Measurements from ENCODE around the gene EPB42. TPM values are rescaled to one million over a fixed set of nuclear protein-coding genes. Genes with fewer than 3 reads are reported as not detected.
"Not testable (repeated sequence)": the region's sequence is repeated elsewhere in the genome, so short reads cannot be mapped to it uniquely, and the experiment has no call there.

The EPB42 gene
- total RNA-seq, 2 donors from 2014 or later: not detected

DNA sequence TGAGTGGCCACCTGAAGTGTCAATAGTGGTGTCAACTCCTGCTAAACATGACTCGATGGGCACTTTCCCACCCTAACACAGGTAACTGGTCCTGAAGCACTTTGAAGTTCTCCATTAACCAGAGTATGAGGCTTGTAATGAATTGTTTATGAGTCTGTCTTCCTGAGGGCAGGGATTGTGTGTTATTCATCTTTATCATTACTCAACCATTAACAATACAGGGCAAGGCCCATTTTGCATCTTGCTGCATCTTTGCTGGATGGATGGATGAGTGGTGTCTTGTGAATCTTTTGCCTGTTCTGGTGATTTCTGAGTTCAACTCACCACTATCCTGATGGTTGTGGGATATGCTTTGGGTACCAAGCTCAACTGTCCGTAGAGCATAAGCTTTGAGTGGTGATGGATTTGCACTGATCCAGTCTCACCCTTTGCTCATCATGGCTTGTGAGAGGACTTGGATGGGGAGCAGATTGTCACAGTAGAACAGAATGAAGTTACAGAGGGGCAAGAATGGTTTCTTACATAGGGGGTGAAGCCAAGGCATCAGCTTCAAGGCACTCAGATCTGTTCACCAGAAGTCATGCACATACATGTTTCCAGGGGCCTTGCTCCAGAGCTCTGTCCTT lies 22.3 kb upstream of the EPB42 start:
- intact Hi-C loops (cut with DNase I, micrococcal nuclease): no loop called here
- DNase-seq (no peak), ATAC-seq (no peak)

DNA sequence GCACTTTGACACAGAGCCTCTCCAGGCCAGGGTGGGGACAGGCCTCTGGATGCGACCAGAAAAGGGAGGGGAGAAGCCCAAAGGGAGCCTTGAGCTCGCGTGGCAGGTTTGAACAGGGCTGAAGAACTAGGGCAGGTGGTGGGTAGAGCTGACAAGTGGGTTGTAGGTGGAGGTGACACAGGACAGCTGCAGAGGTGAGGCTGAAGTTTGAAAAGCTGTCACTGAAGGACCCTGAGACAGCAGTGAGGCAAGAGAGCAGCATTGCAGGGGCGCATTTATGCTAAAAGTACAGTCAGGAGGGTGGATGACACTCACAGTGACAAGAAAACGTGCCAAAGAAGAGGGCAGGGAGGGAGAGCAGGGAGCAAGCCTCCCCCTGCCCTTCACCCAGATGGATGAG lies 21.8 kb upstream of the EPB42 start:
- ATAC-seq: no peak
- no peak for DNase-seq
- intact Hi-C loops (cut with DNase I, micrococcal nuclease): no loop called here

DNA sequence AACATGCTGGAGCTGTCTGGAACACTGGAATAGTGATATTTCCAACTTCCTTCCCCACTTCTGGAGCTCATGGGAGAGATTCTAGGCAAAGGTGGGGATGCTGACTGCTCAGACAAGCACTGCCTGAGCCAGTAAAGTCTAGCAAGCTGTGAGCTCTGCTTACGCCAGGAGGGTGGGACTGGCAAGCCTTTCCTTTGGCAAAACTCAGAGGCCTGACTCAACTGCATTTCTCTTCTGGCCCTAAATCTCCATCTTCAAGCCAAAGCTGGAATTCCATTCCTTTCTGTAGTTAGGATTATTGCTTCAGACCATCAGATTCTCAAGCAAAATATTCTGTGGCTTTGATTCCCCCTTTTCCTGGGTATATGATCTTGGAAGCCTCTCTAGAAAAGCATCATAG lies 20.3 kb upstream of the EPB42 start:
- ATAC-seq (no peak), DNase-seq (peak in 1 of 2 donors; percentile 34)
- intact Hi-C loops (cut with DNase I, micrococcal nuclease): no loop called here

DNA sequence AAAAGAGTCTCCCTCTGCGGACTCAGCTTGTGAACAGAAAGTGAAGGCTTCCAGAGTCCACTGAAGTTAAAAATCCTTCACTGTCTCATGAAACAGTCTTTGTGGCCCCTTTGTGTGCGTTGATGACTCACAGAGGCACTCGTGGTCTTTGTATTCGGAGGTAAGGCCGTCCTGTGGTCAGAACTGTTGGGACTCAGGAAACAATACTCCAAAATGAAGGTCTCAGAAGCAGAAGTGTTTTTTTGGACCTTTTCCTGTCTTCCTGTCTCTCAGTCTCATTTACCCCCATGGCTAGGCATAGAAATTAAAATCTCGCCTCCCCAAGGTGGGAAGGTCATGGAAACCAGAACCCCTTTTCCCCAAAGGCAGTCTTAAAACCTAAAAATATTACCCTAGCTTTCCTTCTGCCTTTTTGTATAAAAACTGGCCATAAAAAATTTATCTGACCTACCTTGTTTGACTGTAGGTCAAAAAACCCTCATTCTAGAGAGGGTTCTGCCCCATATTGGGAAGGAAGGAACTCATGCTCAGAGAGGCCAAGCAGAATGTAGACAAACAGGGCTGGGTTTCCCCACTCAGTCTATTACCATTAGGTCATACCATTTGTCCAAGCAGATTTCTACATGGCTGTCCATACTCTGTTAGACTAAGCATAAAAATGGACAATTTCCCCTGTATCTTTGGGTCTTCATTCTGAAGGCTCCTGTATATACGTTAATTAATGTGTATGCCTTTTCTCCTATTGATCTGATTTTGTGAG lies 19.1 kb upstream of the EPB42 start:
- DNase-seq: no peak
- no peak for ATAC-seq
- intact Hi-C loops (cut with DNase I, micrococcal nuclease): no loop called here

DNA sequence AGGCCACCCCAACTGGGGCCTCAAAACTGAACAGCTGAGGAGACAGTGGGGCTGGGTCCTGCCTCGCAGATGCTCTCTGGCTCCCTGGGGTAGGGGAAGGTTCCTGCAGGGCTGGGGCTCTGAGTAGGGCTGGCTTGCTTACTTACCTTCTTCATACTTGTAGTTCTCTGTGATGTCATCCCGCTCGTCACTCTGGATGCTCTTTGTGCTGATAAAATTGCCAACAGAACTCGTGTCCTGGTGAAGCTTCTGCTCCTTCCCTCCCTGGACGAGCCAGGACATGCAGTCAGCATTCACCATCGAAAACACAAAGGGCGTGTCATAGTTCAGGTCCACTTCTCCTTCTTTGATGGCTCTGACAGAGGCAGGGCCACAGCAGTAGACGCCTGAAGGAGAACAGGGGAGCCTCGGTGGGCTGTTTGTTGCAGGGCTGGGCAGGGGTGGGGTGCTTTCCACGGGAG lies 17.9 kb upstream of the EPB42 start:
- intact Hi-C loops (cut with DNase I, micrococcal nuclease): no loop called here
- ATAC-seq: no peak
- DNase-seq: no peak

DNA sequence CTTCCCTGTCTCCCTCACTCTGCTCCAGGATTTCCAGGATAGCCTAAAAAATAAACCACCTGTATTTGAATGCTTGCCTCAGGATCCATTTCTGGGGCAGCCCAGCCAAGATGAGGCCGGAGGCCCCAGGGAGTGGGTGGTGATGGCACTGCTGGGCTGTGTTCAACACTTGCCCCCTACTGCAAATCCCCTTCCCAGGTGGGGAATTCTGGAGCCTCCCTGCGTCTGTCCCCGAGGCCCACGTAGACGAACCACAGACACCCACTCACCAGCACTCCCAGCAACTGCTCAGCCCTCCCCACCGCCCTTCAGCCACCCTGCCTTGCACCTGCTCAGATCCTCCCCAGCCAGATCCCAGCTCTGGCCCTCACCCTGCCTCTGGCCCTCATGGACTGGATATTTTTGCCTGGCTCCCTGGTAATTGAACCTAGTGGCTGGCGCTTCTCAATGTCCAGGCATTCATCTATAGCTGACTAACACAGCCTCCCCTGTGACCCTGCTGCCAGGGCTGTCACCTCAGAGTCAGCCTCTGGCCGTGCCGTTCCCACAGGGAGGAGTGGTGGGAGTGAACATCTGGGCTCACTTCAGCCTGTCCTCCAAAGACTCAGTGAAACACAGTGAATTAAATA lies 17.1 kb upstream of the EPB42 start:
- intact Hi-C loops (cut with DNase I, micrococcal nuclease): no loop called here
- DNase-seq: no peak
- no peak for ATAC-seq

DNA sequence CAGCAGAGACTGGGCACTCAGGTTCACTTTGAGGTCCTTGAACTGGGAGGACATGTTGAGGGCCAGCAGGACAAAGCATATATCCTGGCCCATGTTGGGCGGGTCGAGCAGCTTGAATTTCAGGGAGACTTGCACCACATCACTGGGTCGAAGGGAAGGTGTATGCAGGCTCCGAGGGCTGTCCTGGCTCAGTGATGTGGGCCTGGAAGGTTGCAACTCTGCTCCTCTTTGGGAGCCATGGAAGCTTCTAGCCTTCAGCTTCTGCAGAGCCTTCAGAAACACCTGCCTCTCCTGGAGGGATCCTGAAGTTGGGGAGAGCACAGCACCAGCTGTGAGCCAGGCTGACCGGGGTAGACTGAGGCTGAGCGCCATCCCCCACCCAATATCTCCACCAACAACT lies 14.7 kb upstream of the EPB42 start:
- intact Hi-C loops (cut with DNase I, micrococcal nuclease): no loop called here
- DNase-seq (no peak), ATAC-seq (no peak)

DNA sequence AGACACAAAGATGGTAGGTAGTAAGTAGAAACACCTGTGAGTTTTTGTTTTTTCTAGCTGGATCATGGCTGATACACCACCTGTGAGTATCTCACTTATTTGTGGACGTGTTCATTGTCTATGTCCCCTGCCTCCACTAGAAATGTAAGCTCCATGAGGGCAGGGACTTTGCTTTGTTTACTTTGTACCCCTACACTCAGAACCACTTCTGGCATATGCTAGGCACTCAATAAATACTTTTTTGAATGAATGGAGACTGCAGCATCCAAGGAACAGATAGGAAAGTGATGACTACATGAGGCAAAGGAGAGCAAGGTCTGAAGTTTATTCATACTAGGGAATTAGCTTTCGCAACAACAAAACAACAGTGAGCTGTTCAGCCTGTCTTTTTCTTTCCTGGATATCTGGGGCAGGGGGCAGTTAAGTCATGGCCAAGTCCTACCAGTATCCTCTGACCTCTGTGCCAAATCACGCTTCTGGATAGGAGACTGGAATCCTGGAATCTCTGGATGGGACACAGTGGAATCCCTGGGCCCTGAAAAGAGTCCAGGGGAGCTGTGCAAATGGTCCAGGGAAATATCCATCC lies 11.6 kb upstream of the EPB42 start:
- intact Hi-C loops (cut with DNase I, micrococcal nuclease): no loop called here
- DNase-seq (no peak), ATAC-seq (no peak)

DNA sequence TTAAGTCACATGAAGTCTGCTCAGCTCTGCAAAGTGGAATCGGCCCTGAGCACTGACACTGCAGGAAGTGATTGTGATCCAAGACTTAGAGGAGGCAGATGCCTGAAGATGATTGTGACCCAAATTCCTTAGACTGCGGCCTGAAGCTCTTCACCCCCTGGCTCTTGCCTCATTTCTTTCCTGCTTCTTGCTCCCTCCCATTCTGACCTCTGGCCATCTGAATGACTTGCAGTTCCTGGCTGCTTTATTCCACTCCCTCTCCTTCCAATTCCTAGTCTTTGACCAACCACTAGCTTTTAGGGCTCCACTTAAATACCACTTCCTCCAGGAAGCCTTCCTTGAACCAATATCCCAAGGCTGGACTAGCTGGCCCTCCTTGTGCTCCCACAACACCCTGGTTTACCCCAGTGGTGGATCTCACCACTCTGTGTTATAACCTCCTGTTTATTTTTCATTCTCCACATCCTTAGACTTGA lies 9.9 kb upstream of the EPB42 start:
- ATAC-seq: no peak
- intact Hi-C loops (cut with DNase I, micrococcal nuclease): no loop called here
- DNase-seq: no peak

DNA sequence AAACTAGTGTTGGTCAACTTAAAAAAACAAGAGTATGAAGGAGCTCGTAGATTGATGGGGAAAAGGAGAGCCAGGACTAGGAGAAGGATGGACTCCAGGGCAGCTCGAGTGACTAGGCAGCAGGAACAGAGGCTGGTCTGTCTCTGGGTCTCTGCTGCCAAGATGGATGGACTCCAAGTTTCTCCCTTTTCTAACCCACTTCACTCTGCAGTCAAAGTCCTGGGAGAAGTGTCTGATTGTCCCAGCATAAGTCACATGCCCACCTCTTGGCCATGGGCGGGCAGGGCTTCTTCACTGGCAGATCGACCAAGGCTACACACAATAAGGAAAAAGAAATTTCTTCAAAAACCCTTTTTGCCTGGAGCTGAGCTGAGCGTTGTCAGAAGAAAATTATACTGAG lies 9.2 kb upstream of the EPB42 start:
- intact Hi-C loops (cut with DNase I, micrococcal nuclease): loop anchor here in 1 of 2 donors (5.0 kb wide), 1 partner anchor 52 kb away; no protein-coding TSS in a partner anchor
- DNase-seq (no peak), ATAC-seq (no peak)

DNA sequence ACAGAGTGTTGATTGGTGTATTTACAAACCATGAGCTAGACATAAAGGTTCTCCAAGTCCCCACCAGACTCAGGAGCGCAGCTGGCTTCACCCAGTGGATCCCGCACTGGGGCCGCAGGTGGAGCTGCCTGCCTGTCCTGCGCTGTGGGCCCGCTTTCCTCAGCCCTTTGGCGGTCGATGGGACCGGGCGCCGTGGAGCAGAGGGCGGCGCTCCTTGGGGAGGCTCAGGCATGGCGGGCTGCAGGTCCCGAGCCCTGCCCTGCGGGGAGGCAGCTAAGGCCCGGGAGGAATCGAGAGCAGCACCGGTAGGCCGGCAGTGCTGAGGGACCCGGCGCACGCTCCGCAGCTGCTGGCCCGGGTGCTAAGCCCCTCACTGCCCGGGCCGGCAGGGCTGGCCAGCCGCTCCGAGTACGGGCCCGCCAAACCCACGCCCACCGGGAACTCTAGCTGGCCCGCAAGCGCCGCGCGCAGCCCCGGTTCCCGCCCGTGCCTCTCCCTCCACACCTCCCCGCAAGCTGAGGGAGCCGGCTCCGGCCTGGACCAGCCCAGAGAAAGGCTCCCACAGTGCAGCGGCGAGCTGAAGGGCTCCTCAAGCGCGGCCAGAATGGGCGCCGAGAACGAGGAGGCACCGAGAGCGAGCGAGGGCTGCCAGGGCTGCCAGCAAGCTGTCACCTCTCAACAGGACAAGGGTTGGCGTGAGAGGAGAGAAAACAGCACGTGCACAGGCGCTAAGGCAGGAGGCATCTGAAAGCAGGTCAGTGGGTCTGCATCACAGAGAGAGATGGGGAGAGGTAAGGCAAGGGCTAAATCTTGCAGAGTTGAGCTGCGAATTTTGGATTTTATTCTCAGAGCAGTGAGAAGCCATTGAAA lies 5.9 kb upstream of the EPB42 start:
- ATAC-seq: no peak
- intact Hi-C loops (cut with DNase I, micrococcal nuclease): loop anchor here in 1 of 2 donors (5.0 kb wide), 1 partner anchor 56 kb away; no protein-coding TSS in a partner anchor
- DNase-seq: no peak

DNA sequence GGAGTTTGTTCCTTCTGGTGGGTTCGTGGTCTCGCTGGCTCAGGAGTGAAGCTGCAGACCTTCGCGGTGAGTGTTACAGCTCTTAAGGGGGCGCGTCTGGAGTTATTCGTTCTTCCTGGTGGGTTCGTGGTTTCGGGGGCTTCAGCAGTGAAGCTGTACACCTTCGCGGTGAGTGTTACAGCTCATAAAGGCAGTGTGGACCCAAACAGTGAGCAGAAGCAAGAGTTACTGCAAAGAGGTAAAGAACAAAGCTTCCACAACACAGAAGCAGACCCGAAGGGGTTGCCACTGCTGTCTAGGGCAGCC lies 5.1 kb upstream of the EPB42 start:
- intact Hi-C loops (cut with DNase I, micrococcal nuclease): loop anchor here in 1 of 2 donors (5.0 kb wide), 1 partner anchor 56 kb away; no protein-coding TSS in a partner anchor
- ATAC-seq, DNase-seq: not testable (repeated sequence)

DNA sequence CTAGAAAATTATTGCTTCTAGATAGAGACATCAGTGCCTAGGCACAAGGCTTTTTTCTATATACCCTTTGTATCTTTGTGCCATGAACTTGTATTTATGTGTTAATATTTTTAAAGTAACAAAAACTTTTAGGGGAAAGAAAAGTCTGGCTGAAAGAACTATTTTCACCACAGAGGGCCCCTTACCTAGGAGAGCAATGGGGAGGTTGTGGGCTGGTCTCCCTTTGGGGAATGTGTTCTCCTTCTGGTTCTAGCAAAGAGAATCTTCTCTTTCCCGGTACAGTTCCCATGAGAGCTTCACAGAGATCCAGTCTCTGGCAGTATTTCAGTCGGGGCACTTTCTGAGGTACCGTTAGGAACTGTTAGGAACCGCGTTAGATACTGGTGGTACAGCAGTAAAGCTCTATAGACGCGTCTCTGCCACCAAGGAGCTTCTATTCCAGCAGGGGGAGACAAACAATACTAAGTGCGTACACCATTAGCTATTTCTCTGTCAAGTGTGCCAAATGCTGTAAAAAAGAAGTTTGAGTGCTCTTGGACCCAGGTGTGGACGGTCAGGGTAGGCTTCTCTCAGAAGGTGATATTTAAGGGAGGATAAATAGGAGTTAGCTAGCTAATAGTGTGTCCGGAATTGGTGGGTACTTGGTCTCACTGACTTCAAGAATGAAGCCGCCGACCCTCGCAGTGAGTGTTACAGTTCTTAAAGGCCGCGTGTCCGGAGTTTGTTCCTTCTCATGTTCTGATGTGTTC lies 4.6 kb upstream of the EPB42 start:
- intact Hi-C loops (cut with DNase I, micrococcal nuclease): loop anchor here in 1 of 2 donors (5.0 kb wide), 1 partner anchor 57 kb away; no protein-coding TSS in a partner anchor
- DNase-seq (peak in 1 of 2 donors; percentile 28), ATAC-seq (peak; percentile 74)

DNA sequence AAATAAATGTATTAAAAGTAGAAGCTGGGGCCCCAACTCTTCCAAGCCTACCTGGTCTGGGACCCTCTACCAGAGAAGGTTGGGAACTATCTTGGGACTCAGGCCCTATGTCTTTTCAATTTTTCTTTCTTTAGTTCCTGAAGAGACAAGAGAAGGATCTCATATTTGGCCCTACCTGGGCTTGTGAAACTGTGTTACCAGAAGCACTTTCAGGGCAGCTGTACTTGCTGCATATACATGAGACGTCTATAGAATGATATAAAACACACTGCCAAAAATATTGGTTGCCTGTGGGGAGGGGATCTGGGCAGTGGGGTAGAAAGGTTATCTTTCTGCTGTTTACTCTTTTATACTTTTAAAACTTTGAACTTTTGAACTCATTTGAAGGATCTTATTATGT lies 604 bp upstream of the EPB42 start:
- no peak for DNase-seq
- ATAC-seq: no peak
- intact Hi-C loops (cut with DNase I, micrococcal nuclease): no loop called here

DNA sequence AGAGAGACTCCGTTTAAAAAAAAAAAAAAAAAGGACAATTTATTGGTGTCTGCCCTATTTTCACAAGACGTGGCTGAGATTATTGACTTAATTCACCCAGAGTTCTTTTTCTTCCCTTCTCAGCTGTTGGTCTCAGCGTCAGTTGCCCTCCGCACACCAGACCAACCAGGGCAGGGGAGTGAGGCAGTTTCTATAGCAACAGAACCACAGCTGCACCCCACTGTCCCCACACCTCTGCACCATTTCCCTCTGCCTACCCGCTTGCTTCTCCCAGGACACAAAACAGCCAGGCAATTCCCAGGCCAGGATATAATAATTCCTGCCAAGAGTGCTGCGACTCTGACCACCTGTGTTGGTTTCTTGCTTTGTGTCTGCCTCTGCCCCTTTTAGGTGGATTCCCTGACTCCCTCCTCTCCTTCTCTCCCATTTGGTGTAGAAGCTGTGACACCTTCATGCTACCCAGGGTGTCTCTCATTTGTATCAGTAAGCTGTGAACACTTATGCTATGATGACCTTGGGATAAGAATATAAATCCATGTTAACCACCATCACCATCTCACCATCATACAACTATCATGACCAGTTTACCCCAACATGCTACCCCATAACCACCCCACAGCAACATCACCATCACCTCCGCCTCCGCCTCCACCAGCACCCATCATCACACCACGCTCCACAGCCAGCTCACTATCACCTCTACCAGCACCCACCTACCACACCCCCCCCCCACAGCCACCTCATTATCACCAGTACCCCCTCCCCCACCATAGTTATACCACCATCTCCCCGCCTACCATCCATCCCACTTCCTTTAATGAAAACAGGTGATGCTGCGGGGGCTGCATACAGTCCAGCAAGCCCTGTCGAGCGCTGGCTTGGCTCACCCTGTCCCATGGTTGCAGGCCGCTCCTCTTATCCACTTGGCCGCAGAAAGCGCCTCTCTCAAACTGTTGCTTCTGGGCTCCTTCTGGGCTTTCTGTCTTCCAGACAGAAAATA lies 589 bp downstream of the EPB42 start:
- ATAC-seq (no peak), DNase-seq (no peak)
- intact Hi-C loops (cut with DNase I, micrococcal nuclease): no loop called here

DNA sequence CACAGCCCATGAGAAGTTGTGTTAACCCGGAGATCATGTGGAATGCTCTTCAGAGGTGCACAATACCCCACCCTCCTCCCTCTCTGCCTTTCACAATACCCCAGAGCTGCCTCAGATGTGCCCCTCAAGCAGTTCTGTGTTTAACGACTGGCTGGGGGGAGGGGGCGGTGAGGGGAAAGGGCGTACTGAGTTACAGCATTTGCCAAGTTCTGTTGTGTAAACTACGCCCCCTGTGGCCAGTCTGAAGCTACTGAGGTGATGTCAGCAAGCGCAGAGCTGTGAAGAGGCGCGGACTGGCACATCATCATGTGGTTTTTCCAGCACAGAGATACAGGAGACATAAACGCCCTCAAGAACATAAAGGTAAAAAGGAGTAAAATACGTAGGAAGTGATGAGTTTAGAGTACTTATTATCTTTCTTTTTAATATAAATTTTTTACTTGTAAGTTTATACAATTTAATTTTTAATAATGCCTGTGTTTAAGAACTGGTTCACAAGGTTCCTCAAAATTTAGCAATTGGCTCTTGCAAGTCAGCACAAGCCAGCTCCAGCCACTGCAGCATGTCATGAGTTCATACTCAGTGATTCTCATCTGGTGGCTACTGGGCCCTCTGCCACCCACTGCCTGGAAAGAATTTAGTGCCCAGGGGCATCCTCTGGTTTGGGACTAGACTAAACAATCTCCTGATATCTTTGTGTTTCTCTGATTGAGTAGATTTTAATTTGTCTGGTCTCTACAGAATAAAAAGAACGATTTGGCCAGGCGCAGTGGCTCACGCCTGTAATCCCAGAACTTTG lies 1.7 kb downstream of the EPB42 start:
- DNase-seq (no peak), ATAC-seq (no peak)
- intact Hi-C loops (cut with DNase I, micrococcal nuclease): no loop called here

Data from left colon (tissue), 2 donors.